Fibroblast of lung (primary cell): ENCODE data around the gene OR5AL1.

Source experiments
- CTCF ChIP-seq, 2 donors: IDR thresholded peaks in 1 of 2; conservative IDR thresholded peaks in 1 of 2; 1 replicate in 1 of 2; 2 replicates in 1 of 2; pipeline ENCODE4 v1.5.1; 2011 to 2012; ENCODE audit warnings: low read length in 2 of 2, control low read depth in 1 of 2, inconsistent platforms in 1 of 2, low read depth in 1 of 2, mild to moderate bottlenecking in 1 of 2
- EZH2 ChIP-seq: IDR thresholded peaks from 2 replicates; pipeline ENCODE4 v1.5.1; 2012; ENCODE audit warnings: low read length, control low read depth, mild to moderate bottlenecking; ENCODE audit errors: missing control alignments

- TF ChIP-seq CTCF (conservative IDR thresholded peaks at IDR 0.05 in 1 of 2, IDR thresholded peaks at IDR 0.05 in 1 of 2; ENCODE audit: low read depth in 1 of 2, low read length in 2 of 2) (no peak), EZH2 (no peak)
These were observed 18.1 kb upstream of the OR5AL1 start for GRCh38 chr11:56394381-56394780.
